ENCODE measurements around the gene PGM2L1. TPM values are rescaled to one million over a fixed set of nuclear protein-coding genes. Genes with fewer than 3 reads are reported as not detected.

PGM2L1 gene
- total RNA-seq, 1 experiment from 2014 or later = 33.1 TPM

DNA sequence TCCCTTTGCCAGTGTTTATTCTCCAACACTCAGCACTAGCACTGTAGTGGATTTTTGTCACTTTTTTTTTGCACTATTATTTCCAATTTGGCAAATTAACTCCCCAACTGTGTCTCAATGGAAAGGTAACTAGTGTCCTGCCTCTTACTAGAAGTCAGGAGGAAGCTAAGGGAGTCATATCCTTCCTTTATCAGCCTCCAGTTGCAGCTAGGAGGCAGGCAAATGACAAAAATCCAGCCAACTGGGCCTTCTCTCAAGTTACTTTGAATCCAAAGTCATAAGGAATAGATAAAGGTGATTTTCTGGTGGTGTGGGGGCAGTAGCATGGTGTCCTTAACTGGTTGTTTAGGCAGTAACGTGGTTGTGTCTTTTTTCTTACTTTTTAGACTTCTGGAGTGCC, 71.2 kb downstream of the PGM2L1 start:
- H3K27ac ChIP-seq (ENCODE audit: low read length) = no peak overlapping the region
- DNase-seq (ENCODE audit: low read depth, low spot score) (no peak), ATAC-seq (no peak)

DNA sequence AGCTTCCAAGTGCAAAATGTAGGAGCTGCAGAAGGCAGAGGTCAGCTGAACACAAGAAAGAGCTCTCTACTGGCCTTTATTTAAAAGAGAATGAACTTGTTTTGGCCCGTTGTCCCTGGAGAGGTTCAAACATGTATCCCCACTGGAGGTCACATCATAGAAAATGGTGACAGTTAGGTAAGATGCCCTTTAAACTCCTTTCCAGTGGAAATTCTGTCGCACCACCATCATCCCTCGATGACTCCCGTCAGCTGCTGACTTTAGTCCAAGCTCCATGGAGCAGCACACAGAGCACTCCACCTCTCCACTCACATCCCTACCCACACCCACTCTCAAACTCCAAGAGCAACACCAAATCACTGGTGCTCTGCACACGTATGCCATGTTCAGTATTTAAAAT, 71.6 kb downstream of the PGM2L1 start:
- TF ChIP-seq TCF7L2 (IDR thresholded peaks at IDR 0.05; ENCODE audit: low read depth, low read length) (no peak), SIN3A (IDR thresholded peaks at IDR 0.05; ENCODE audit: borderline replicate concordance, insufficient read depth, low read depth, low read length) (no peak), POLR2AphosphoS5 (IDR thresholded peaks at IDR 0.05; ENCODE audit: low read depth, low read length) (no peak)
- TF ChIP-seq, protein P1, sequence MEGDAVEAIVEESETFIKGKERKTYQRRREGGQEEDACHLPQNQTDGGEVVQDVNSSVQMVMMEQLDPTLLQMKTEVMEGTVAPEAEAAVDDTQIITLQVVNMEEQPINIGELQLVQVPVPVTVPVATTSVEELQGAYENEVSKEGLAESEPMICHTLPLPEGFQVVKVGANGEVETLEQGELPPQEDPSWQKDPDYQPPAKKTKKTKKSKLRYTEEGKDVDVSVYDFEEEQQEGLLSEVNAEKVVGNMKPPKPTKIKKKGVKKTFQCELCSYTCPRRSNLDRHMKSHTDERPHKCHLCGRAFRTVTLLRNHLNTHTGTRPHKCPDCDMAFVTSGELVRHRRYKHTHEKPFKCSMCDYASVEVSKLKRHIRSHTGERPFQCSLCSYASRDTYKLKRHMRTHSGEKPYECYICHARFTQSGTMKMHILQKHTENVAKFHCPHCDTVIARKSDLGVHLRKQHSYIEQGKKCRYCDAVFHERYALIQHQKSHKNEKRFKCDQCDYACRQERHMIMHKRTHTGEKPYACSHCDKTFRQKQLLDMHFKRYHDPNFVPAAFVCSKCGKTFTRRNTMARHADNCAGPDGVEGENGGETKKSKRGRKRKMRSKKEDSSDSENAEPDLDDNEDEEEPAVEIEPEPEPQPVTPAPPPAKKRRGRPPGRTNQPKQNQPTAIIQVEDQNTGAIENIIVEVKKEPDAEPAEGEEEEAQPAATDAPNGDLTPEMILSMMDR (IDR thresholded peaks at IDR 0.05) = no peak
- TF ChIP-seq, protein P2, sequence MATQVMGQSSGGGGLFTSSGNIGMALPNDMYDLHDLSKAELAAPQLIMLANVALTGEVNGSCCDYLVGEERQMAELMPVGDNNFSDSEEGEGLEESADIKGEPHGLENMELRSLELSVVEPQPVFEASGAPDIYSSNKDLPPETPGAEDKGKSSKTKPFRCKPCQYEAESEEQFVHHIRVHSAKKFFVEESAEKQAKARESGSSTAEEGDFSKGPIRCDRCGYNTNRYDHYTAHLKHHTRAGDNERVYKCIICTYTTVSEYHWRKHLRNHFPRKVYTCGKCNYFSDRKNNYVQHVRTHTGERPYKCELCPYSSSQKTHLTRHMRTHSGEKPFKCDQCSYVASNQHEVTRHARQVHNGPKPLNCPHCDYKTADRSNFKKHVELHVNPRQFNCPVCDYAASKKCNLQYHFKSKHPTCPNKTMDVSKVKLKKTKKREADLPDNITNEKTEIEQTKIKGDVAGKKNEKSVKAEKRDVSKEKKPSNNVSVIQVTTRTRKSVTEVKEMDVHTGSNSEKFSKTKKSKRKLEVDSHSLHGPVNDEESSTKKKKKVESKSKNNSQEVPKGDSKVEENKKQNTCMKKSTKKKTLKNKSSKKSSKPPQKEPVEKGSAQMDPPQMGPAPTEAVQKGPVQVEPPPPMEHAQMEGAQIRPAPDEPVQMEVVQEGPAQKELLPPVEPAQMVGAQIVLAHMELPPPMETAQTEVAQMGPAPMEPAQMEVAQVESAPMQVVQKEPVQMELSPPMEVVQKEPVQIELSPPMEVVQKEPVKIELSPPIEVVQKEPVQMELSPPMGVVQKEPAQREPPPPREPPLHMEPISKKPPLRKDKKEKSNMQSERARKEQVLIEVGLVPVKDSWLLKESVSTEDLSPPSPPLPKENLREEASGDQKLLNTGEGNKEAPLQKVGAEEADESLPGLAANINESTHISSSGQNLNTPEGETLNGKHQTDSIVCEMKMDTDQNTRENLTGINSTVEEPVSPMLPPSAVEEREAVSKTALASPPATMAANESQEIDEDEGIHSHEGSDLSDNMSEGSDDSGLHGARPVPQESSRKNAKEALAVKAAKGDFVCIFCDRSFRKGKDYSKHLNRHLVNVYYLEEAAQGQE (IDR thresholded peaks at IDR 0.05; ENCODE audit: insufficient read depth in 1 of 2, low read depth in 2 of 2, low read length in 1 of 2) = no peak
- in situ Hi-C loops (cut with HindIII; ENCODE audit: low pct_unique_long_range_greater_than_20kb, low sequenced_read_pairs) (no loop called here), intact Hi-C loops (cut with micrococcal nuclease; ENCODE audit: unreplicated experiment) (no loop called here)
- Histone ChIP-seq H3K36me3 (ENCODE audit: control insufficient read depth, insufficient read depth, low read length) (no peaks in the 10 kb centered on the region), H3K4me1 (ENCODE audit: control insufficient read depth, insufficient read depth, low read length) (no peaks in the 10 kb centered on the region), H3K27me3 (ENCODE audit: control insufficient read depth, insufficient read depth, low read length) (no peaks in the 10 kb centered on the region), H3K27ac (ENCODE audit: low read length) (no peak overlapping the region), H3K4me3 (ENCODE audit: low read depth in 2 of 2, low read length in 2 of 2) (no peak overlapping the region), H3K9me3 (ENCODE audit: control insufficient read depth, insufficient read depth, low read depth, low read length) (no peaks in the 10 kb centered on the region)
- CTCF ChIA-PET = no interaction called here
- DNase-seq (ENCODE audit: low read depth, low spot score) (no peak), ATAC-seq (no peak; the same call in 1 of the 2 replicates)
- BruUV-seq (replicated peaks) = no TSS peak
- POLR2A ChIA-PET = no interaction called here

More for the DNA sequence above, 71.2 kb downstream of the PGM2L1 start:
- BruUV-seq (replicated peaks) = no TSS peak
- no peaks in the 10 kb centered on the region for H3K27me3 ChIP-seq (ENCODE audit: control insufficient read depth, insufficient read depth, low read length)
- CTCF ChIA-PET = no interaction called here
- POLR2A ChIA-PET = no interaction called here
- in situ Hi-C loops (cut with HindIII; ENCODE audit: low pct_unique_long_range_greater_than_20kb, low sequenced_read_pairs) (no loop called here), intact Hi-C loops (cut with micrococcal nuclease; ENCODE audit: unreplicated experiment) (no loop called here)
- no peak overlapping the region for H3K4me3 ChIP-seq (ENCODE audit: low read depth in 2 of 2, low read length in 2 of 2)
- no peaks in the 10 kb centered on the region for H3K4me1 ChIP-seq (ENCODE audit: control insufficient read depth, insufficient read depth, low read length)
- H3K36me3 ChIP-seq (ENCODE audit: control insufficient read depth, insufficient read depth, low read length) = no peaks in the 10 kb centered on the region
- no peaks in the 10 kb centered on the region for H3K9me3 ChIP-seq (ENCODE audit: control insufficient read depth, insufficient read depth, low read depth, low read length)
- TF ChIP-seq SIN3A (IDR thresholded peaks at IDR 0.05; ENCODE audit: borderline replicate concordance, insufficient read depth, low read depth, low read length) (no peak), POLR2AphosphoS5 (IDR thresholded peaks at IDR 0.05; ENCODE audit: low read depth, low read length) (no peak), TCF7L2 (IDR thresholded peaks at IDR 0.05; ENCODE audit: low read depth, low read length) (no peak)
- TF ChIP-seq, protein P2 (IDR thresholded peaks at IDR 0.05; ENCODE audit: insufficient read depth in 1 of 2, low read depth in 2 of 2, low read length in 1 of 2) = no peak
- TF ChIP-seq, protein P1 (IDR thresholded peaks at IDR 0.05) = no peak
